Duodenal mucosa (tissue), 2 donors: ENCODE results near the gene REXO4.

ENCODE experiments used
- H3K27ac ChIP-seq: one replicate; pipeline ENCODE4 v1.7.0; 2013; ENCODE audit warnings: low read depth, low read length
- H3K27me3 ChIP-seq, 2 donors: one replicate each; pipeline ENCODE4 v1.7.0; 2013; ENCODE audit warnings: low read length in 2 of 2, control low read depth in 1 of 2; ENCODE audit not compliant: insufficient read depth in 2 of 2, control insufficient read depth in 1 of 2
- H3K36me3 ChIP-seq, 2 donors: one replicate each; pipeline ENCODE4 v1.7.0; 2013; ENCODE audit warnings: low read length in 2 of 2, control low read depth in 1 of 2; ENCODE audit not compliant: insufficient read depth in 2 of 2, control insufficient read depth in 1 of 2
- H3K4me1 ChIP-seq, 2 donors: one replicate each; pipeline ENCODE4 v1.7.0; 2013; ENCODE audit warnings: low read length in 2 of 2, control low read depth in 1 of 2; ENCODE audit not compliant: insufficient read depth in 2 of 2, control insufficient read depth in 1 of 2
- H3K4me3 ChIP-seq, 2 donors: one replicate each; pipeline ENCODE4 v1.7.0; 2013; ENCODE audit warnings: low read length in 2 of 2, low read depth in 1 of 2
- H3K9ac ChIP-seq, 2 donors: one replicate each; pipeline ENCODE4 v1.7.0; 2013; ENCODE audit warnings: low read length in 2 of 2, low read depth in 1 of 2
- H3K9me3 ChIP-seq, 2 donors: one replicate each; pipeline ENCODE4 v1.7.0; 2013; ENCODE audit warnings: low read length in 2 of 2, control low read depth in 1 of 2; ENCODE audit not compliant: control insufficient read depth in 1 of 2

Gene REXO4

DNA sequence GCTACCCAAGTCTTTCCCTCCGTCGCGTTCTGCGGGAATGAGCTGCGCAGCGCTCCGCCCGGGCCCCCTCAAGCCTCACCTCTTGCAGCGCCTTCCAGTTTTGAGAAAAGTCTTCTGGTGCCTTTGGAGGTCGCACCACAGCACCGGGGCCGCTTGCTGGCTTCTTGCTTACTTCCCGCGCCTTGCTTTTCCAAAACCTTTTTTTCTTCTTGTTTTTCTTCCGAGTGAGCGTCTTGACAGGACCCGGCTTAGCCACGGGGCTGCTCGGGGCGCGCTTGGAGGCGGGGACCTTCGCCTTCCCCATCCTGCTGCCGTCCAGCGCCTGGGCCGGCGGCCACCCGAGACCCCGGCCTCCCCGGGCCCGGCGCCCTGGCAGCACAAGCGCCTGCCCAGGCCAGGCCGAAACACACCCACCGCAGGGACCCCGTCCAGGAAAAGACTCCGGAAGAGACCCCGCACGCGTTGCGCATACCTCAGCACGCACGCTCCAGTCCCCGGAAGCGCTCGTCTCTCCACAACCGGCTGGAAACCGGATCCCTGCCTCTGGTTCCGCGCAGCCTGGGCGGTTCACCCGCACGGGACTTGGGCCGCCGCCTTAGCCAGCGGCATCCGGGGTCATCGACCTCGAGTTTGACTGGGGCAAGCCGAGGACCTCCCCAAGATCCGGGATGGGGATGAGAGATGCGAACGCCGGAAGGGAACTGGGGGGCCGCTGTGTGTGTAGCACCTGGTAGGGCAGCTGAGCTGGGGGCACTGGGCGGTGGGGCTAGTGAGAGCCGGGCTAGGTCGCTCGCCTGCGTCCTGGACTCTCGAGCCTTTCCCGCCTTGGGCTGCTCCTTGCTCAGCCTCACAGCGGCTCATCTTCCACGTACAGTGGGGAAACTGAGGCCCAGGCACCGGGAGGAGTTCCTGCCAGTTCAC lies at the start of gene REXO4:
Gene REXO4 (minus strand): TSS at position 470 of the 921 bp plus-strand sequence. CDS start 166 bp downstream, at position 304.
- peaks cover 7 to 23% of the 10 kb centered on the region in 2 donors for H3K36me3 ChIP-seq
- H3K9ac ChIP-seq, result peak within 1 kb of the TSS; percentile 72 to 81
- H3K4me1 ChIP-seq, result peaks cover 21 to 26% of the 10 kb centered on the region in 2 donors
- H3K27ac ChIP-seq, result peak within 1 kb of the TSS; percentile 86
- no peaks in the 10 kb centered on the region for H3K9me3 ChIP-seq
- no peaks in the 10 kb centered on the region for H3K27me3 ChIP-seq
- H3K4me3 ChIP-seq, result peak within 1 kb of the TSS; percentile 80 to 91

DNA sequence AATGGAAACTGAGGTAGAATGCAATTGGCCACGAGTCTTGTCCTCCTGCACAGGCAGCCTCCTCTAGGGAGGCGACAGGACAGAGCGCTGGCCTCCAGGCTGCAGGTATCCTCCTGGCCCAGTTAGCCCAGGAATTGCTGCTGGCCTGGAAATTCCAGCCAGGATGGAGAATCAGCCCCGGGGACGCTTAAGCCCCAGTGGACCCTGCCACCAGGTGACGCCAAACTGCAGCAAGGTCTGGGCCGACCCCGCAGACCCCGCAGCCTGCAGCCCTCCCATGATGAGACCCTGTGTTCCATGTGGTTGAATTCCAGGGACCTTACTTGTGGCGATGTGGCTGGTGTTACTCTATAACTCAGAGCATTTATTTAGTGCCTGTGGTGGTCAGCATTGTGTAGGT lies 49.3 kb upstream of the REXO4 start:
- Histone ChIP-seq H3K27ac (no peak overlapping the region), H3K4me1 (peaks cover 7 to 24% of the 10 kb centered on the region in 2 donors), H3K27me3 (peaks cover 0 to 6% of the 10 kb centered on the region in 2 donors), H3K36me3 (peaks cover 0 to 21% of the 10 kb centered on the region in 2 donors), H3K9me3 (no peaks in the 10 kb centered on the region), H3K4me3 (no peak overlapping the region), H3K9ac (no peak overlapping the region)

GRCh38 chr9:133465984-133466383 lies 48.2 kb upstream of the REXO4 start:
- no peaks in the 10 kb centered on the region for H3K9me3 ChIP-seq
- no peak overlapping the region for H3K4me3 ChIP-seq
- H3K9ac ChIP-seq, result no peak overlapping the region
- no peaks in the 10 kb centered on the region for H3K27me3 ChIP-seq
- H3K36me3 ChIP-seq, result peaks cover 0 to 21% of the 10 kb centered on the region in 2 donors
- no peak overlapping the region for H3K27ac ChIP-seq
- peaks cover 17 to 19% of the 10 kb centered on the region in 2 donors for H3K4me1 ChIP-seq

- Histone ChIP-seq H3K36me3 (peaks cover 0 to 21% of the 10 kb centered on the region in 2 donors), H3K9me3 (no peaks in the 10 kb centered on the region), H3K4me3 (no peak overlapping the region), H3K9ac (no peak overlapping the region), H3K4me1 (peaks cover 14 to 16% of the 10 kb centered on the region in 2 donors), H3K27ac (no peak overlapping the region), H3K27me3 (no peaks in the 10 kb centered on the region)
Observed at GRCh38 chr9:133464638-133465037, 46.8 kb upstream of the REXO4 start.

DNA sequence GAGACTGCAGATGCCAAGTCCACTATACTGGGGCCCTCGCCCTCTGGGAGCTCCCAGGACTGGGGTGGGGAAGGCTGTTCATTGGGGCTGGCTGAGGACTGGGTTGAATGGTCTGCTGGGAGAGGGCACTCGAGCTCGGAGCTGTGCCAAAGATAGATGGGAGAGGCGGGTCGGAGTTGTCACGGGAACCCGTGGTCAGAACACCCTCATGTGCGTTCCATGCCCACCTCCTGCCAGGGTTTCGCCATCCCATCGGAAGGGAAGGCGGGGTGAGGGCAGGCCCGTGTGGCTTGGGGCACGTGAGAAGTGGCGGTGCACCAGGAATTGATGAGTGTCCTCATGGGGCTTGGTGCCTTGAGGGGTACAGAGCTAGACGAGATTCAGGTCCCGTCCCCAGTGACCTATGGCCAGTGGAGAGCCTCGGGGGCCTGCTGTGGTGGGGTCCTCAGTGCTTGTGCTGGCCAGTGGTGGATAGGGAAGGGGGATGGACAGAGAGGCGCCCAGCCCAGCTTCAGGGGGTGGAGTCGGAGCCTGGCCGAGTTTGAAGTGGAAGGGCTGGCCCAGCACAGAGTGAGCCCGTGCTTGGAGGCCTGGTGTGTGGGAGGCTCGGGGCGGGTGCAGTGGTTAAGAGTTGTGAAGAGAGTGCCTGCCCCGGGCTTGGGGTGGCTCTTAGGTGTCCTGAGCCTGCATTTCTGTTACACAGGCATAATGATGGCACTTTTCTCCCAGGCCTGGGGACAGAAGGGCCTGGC lies 46.2 kb upstream of the REXO4 start:
- H3K27me3 ChIP-seq, result no peaks in the 10 kb centered on the region
- peaks cover 16 to 18% of the 10 kb centered on the region in 2 donors for H3K4me1 ChIP-seq
- H3K9ac ChIP-seq, result no peak overlapping the region
- no peak overlapping the region for H3K27ac ChIP-seq
- no peak overlapping the region for H3K4me3 ChIP-seq
- peaks cover 0 to 20% of the 10 kb centered on the region in 2 donors for H3K36me3 ChIP-seq
- no peaks in the 10 kb centered on the region for H3K9me3 ChIP-seq

DNA sequence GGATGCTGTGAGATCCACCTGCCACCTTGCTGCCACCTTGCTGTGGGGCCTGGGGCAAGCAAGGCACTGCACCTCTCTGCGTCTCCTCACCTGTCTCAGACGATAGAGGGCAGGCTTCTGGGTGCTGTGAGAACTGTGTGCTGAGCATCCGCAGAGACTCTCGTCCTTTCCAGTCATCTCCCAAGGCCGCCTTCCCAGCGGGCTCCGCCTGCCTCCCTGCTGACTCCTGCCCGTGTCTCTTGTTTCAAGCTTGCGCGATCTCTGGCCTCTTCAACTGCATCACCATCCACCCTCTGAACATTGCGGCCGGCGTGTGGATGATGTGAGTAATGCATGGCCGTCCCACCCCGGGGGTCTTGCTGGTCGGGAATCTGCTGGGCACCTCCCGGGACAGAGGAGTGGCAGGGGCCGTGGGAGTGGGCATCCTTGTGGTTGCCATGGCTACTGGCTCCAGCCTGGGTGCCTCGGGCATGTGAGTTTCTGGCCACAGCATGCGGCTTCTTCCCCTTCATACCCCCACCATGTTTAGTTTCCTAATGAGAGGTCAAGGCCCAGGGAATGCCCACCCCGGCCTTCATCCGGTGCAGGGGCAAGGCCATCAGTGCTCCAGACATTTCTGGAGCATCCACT lies 45.5 kb upstream of the REXO4 start:
- H3K4me3 ChIP-seq, result no peak overlapping the region
- H3K27ac ChIP-seq, result no peak overlapping the region

DNA sequence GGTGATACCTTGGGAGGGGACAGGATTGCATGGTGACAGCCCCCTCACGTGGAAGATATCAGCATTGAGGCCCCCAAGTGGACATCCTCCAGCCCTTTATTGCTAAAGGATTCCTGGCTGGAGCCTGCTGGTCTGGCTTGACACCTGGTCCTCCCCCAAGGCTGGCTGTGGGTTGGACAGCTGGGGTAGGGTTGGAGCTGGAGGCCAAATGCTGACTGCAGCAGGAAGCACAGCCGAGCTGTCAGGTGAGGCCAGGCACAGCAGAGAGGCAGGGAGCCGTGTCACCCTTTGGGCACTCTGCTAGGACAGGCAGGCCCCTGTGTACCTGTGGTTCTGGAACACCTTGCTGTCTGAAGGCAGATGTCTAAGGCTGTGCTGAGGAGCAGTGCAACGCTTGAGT lies 44.2 kb upstream of the REXO4 start:
- H3K4me3 ChIP-seq, result no peak overlapping the region
- H3K9ac ChIP-seq, result peak overlapping the region; percentile 25 to 86
- peaks cover 20 to 21% of the 10 kb centered on the region in 2 donors for H3K4me1 ChIP-seq
- H3K27me3 ChIP-seq, result no peaks in the 10 kb centered on the region
- no peaks in the 10 kb centered on the region for H3K9me3 ChIP-seq
- no peak overlapping the region for H3K27ac ChIP-seq
- peaks cover 0 to 9% of the 10 kb centered on the region in 2 donors for H3K36me3 ChIP-seq

More for the DNA sequence above, 45.5 kb upstream of the REXO4 start:
- H3K9ac ChIP-seq, result no peak overlapping the region
- H3K36me3 ChIP-seq, result peaks cover 0 to 15% of the 10 kb centered on the region in 2 donors
- peaks cover 20 to 21% of the 10 kb centered on the region in 2 donors for H3K4me1 ChIP-seq
- no peaks in the 10 kb centered on the region for H3K9me3 ChIP-seq
- no peaks in the 10 kb centered on the region for H3K27me3 ChIP-seq

- Histone ChIP-seq H3K4me1 (peaks cover 20 to 21% of the 10 kb centered on the region in 2 donors), H3K27me3 (no peaks in the 10 kb centered on the region), H3K9ac (peak overlapping the region; percentile 64 to 86), H3K36me3 (peaks cover 0 to 9% of the 10 kb centered on the region in 2 donors), H3K9me3 (no peaks in the 10 kb centered on the region), H3K27ac (peak overlapping the region; percentile 98), H3K4me3 (peak overlapping the region; percentile 79 to 86)
Observed at GRCh38 chr9:133460405-133461175, 42.8 kb upstream of the REXO4 start.
